ENCODE data around the gene OR4C5. TPM values are rescaled to one million over a fixed set of nuclear protein-coding genes. Genes with fewer than 3 reads are reported as not detected.
"Not testable (repeated sequence)": the region's sequence is repeated elsewhere in the genome, so short reads cannot be mapped to it uniquely, and the experiment has no call there.

Gene OR4C5
- total and polyA plus RNA-seq, 2 of the 13 experiments (the other 11 are each of a cell fraction or from before 2014, with no cell fraction given): not detected

- DNase-seq (ENCODE audit: low spot score); H3K9me3 ChIP-seq (ENCODE audit: low read length); H3K4me2 ChIP-seq (ENCODE audit: low read depth, low read length); in situ Hi-C loops (cut with HindIII; ENCODE audit: extremely low pct_ligation_motif_present, low pct_unique_long_range_greater_than_20kb); BruUV-seq (replicated peaks); CTCF ChIA-PET (ENCODE audit: low intra/inter-chr PET ratio, low total read pairs); H3K9ac ChIP-seq (ENCODE audit: insufficient read depth, low read depth, low read length); H3K36me3 ChIP-seq (replicated peaks in 1 of 2; ENCODE audit: control insufficient read depth in 1 of 2, insufficient read depth in 2 of 2, low read length in 2 of 2); intact Hi-C loops (cut with micrococcal nuclease; ENCODE audit: unreplicated experiment); H2AFZ ChIP-seq (ENCODE audit: low read length); H3K27me3 ChIP-seq (ENCODE audit: control insufficient read depth in 1 of 2, insufficient read depth in 2 of 2, low read length in 2 of 2); FAIRE-seq; POLR2A ChIA-PET; H3K4me1 ChIP-seq (ENCODE audit: insufficient read depth, low read length); H3K27ac ChIP-seq (ENCODE audit: extremely low read length, insufficient read depth, low read length); H3K79me2 ChIP-seq (ENCODE audit: insufficient read depth, low read length); H4K20me1 ChIP-seq (ENCODE audit: insufficient read depth, low read length); ATAC-seq; H3K4me3 ChIP-seq (replicated peaks in 1 of 3; ENCODE audit: insufficient read depth in 1 of 3, low read depth in 2 of 3, low read length in 3 of 3): not testable (repeated sequence)
- TF ChIP-seq, protein P1, sequence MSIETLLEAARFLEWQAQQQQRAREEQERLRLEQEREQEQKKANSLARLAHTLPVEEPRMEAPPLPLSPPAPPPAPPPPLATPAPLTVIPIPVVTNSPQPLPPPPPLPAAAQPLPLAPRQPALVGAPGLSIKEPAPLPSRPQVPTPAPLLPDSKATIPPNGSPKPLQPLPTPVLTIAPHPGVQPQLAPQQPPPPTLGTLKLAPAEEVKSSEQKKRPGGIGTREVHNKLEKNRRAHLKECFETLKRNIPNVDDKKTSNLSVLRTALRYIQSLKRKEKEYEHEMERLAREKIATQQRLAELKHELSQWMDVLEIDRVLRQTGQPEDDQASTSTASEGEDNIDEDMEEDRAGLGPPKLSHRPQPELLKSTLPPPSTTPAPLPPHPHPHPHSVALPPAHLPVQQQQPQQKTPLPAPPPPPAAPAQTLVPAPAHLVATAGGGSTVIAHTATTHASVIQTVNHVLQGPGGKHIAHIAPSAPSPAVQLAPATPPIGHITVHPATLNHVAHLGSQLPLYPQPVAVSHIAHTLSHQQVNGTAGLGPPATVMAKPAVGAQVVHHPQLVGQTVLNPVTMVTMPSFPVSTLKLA (IDR thresholded peaks at IDR 0.05): peak; percentile 23; the same call in 1 of the 2 replicates
- WGBS (ENCODE audit: low lambda C conversion rate): 17% methylated on average over 2 of the region's 2 CpGs
Measured at GRCh38 chr11:48342505-48342904, 23.8 kb downstream of the OR4C5 start.

GRCh38 chr11:48341466-48341865 lies 24.8 kb downstream of the OR4C5 start:
- no peaks in the 10 kb centered on the region for H3K9me3 ChIP-seq (ENCODE audit: low read length)
- H2AFZ ChIP-seq (ENCODE audit: low read length): no peak overlapping the region
- intact Hi-C loops (cut with micrococcal nuclease; ENCODE audit: unreplicated experiment) (no loop called here), in situ Hi-C loops (cut with HindIII; ENCODE audit: extremely low pct_ligation_motif_present, low pct_unique_long_range_greater_than_20kb) (no loop called here)
- TF ChIP-seq LCORL (IDR thresholded peaks at IDR 0.05): peak; percentile 90
- no peak for TF ChIP-seq LCORL (CRISPR knock-in tag; IDR thresholded peaks at IDR 0.05)
- no peak for TF ChIP-seq NKX3-1 (CRISPR knock-in tag; IDR thresholded peaks at IDR 0.05)
- H3K9ac ChIP-seq (ENCODE audit: insufficient read depth, low read depth, low read length): no peak overlapping the region
- no peaks in the 10 kb centered on the region for H3K36me3 ChIP-seq (replicated peaks in 1 of 2; ENCODE audit: control insufficient read depth in 1 of 2, insufficient read depth in 2 of 2, low read length in 2 of 2)
- H3K4me3 ChIP-seq (replicated peaks in 1 of 3; ENCODE audit: insufficient read depth in 1 of 3, low read depth in 2 of 3, low read length in 3 of 3): no peak overlapping the region
- ChIA-PET CTCF (ENCODE audit: low intra/inter-chr PET ratio, low total read pairs) (no interaction called here), POLR2A (no interaction called here)
- WGBS (ENCODE audit: low lambda C conversion rate): 0% methylated on average over 2 of the region's 2 CpGs
- ATAC-seq (no peak), DNase-seq (ENCODE audit: low spot score) (no peak), FAIRE-seq (no peak)
- H3K27me3 ChIP-seq (ENCODE audit: control insufficient read depth in 1 of 2, insufficient read depth in 2 of 2, low read length in 2 of 2): no peaks in the 10 kb centered on the region
- no peaks in the 10 kb centered on the region for H3K4me1 ChIP-seq (ENCODE audit: insufficient read depth, low read length)
- BruUV-seq (replicated peaks): no TSS peak
- no peak overlapping the region for H3K27ac ChIP-seq (ENCODE audit: extremely low read length, insufficient read depth, low read length)
- no peak overlapping the region for H3K4me2 ChIP-seq (ENCODE audit: low read depth, low read length)
- no peaks in the 10 kb centered on the region for H3K79me2 ChIP-seq (ENCODE audit: insufficient read depth, low read length)
- H4K20me1 ChIP-seq (ENCODE audit: insufficient read depth, low read length): no peaks in the 10 kb centered on the region

DNA sequence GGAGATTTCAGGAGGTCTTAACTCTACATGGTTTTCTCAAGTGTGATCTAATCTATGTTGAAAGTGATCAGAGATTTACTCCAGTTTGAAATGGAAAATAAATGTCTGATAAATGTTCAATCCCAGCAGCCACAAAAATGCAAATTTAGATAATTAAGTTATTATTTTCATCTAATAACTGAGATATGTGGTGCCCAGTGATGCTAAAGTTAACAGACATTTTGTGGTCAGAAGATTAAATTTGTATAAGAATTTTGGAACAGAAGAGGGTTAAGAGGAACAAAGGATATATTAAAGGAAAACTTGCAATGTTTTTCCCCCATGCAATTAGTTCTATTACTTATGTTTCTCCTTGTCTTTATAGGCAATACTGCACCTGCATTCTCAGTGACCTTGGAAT lies 41.6 kb downstream of the OR4C5 start, which contains the start of gene OR4C3:
OR4C3 (plus strand) TSS at position 301 of the 400 bp plus-strand sequence. CDS start 102 bp downstream, outside the sequence.
- H3K9me3 ChIP-seq (ENCODE audit: low read length); in situ Hi-C loops (cut with HindIII; ENCODE audit: extremely low pct_ligation_motif_present, low pct_unique_long_range_greater_than_20kb); H3K4me2 ChIP-seq (ENCODE audit: low read depth, low read length); H3K27ac ChIP-seq (ENCODE audit: extremely low read length, insufficient read depth, low read length); CTCF ChIA-PET (ENCODE audit: low intra/inter-chr PET ratio, low total read pairs); H2AFZ ChIP-seq (ENCODE audit: low read length); BruUV-seq (replicated peaks); H3K36me3 ChIP-seq (replicated peaks in 1 of 2; ENCODE audit: control insufficient read depth in 1 of 2, insufficient read depth in 2 of 2, low read length in 2 of 2); H3K79me2 ChIP-seq (ENCODE audit: insufficient read depth, low read length); H3K27me3 ChIP-seq (ENCODE audit: control insufficient read depth in 1 of 2, insufficient read depth in 2 of 2, low read length in 2 of 2); H3K4me3 ChIP-seq (replicated peaks in 1 of 3; ENCODE audit: insufficient read depth in 1 of 3, low read depth in 2 of 3, low read length in 3 of 3); FAIRE-seq; DNase-seq (ENCODE audit: low spot score); intact Hi-C loops (cut with micrococcal nuclease; ENCODE audit: unreplicated experiment); H3K9ac ChIP-seq (ENCODE audit: insufficient read depth, low read depth, low read length); H3K4me1 ChIP-seq (ENCODE audit: insufficient read depth, low read length); H4K20me1 ChIP-seq (ENCODE audit: insufficient read depth, low read length); POLR2A ChIA-PET; ATAC-seq: not testable (repeated sequence)

DNA sequence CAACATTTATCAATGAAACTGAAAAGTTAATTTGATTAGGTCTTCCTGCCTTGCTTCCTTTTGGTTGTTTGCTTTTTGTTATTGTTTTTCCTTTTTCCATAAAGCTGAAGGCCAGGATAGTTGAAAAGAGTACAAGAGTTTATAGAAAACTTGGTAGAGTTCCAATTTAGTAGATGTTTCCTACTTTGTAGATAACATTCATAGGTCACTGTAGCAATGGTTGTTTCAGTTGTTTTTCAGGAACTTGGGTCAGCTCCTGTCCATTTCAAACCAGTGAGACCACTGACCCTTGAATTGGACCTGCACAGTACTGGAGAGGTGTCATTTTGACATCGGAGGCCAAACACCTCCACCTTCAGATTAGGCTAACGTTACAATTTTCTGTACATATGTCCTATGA lies 46.5 kb downstream of the OR4C5 start:
- POLR2A ChIA-PET; H3K27ac ChIP-seq (ENCODE audit: extremely low read length, insufficient read depth, low read length); FAIRE-seq; CTCF ChIA-PET (ENCODE audit: low intra/inter-chr PET ratio, low total read pairs); intact Hi-C loops (cut with micrococcal nuclease; ENCODE audit: unreplicated experiment); H3K9me3 ChIP-seq (ENCODE audit: low read length); H3K36me3 ChIP-seq (replicated peaks in 1 of 2; ENCODE audit: control insufficient read depth in 1 of 2, insufficient read depth in 2 of 2, low read length in 2 of 2); BruUV-seq (replicated peaks); H3K4me3 ChIP-seq (replicated peaks in 1 of 3; ENCODE audit: insufficient read depth in 1 of 3, low read depth in 2 of 3, low read length in 3 of 3); ATAC-seq; H3K4me2 ChIP-seq (ENCODE audit: low read depth, low read length); H3K4me1 ChIP-seq (ENCODE audit: insufficient read depth, low read length); in situ Hi-C loops (cut with HindIII; ENCODE audit: extremely low pct_ligation_motif_present, low pct_unique_long_range_greater_than_20kb); H4K20me1 ChIP-seq (ENCODE audit: insufficient read depth, low read length); H3K9ac ChIP-seq (ENCODE audit: insufficient read depth, low read depth, low read length); H3K79me2 ChIP-seq (ENCODE audit: insufficient read depth, low read length); H3K27me3 ChIP-seq (ENCODE audit: control insufficient read depth in 1 of 2, insufficient read depth in 2 of 2, low read length in 2 of 2); DNase-seq (ENCODE audit: low spot score); H2AFZ ChIP-seq (ENCODE audit: low read length): not testable (repeated sequence)
- whole genome bisulfite sequencing (ENCODE audit: low lambda C conversion rate): 0% methylated on average over 2 of the region's 2 CpGs
